CD1c-positive myeloid dendritic cell (primary cell): ENCODE results near the gene TWF2.
A peak's percentile ranks its signal among the peaks of the same experiment; 100 is the strongest.

ENCODE experiments used
- DNase-seq: peaks from one replicate; pipeline ENCODE4 v3.0.0-alpha.2; 2016; ENCODE audit errors: extremely low spot score

The TWF2 gene

DNA sequence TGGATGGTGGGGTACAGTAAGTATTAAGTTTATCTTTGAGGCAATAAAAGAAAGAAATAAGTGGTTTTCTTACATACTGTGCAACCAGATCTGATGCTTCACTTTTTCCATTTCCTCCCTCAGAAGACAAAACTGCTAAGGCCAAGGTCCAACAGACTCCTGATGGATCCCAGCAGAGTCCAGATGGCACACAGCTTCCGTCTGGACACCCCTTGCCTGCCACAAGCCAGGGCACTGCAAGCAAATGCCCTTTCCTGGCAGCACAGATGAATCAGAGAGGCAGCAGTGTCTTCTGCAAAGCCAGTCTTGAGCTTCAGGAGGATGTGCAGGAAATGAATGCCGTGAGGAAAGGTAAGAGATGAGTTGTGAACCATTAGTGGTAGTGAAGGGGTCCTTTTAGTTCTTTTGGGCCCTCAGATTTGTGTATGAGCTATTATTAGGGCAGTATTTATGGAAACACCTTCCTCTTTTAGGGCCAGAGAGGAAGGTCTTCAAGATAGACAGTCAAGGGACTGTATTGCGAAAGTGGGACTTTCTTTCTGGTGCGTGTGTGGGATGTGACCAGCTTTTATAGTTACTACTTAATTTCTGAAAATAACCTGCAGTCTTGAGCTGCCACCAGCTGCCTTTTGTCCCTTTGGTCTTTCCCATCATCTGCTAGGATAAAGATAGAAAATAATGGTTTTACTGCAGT, 36.4 kb downstream of the TWF2 start:
- peak; percentile 89 for DNase-seq

DNA sequence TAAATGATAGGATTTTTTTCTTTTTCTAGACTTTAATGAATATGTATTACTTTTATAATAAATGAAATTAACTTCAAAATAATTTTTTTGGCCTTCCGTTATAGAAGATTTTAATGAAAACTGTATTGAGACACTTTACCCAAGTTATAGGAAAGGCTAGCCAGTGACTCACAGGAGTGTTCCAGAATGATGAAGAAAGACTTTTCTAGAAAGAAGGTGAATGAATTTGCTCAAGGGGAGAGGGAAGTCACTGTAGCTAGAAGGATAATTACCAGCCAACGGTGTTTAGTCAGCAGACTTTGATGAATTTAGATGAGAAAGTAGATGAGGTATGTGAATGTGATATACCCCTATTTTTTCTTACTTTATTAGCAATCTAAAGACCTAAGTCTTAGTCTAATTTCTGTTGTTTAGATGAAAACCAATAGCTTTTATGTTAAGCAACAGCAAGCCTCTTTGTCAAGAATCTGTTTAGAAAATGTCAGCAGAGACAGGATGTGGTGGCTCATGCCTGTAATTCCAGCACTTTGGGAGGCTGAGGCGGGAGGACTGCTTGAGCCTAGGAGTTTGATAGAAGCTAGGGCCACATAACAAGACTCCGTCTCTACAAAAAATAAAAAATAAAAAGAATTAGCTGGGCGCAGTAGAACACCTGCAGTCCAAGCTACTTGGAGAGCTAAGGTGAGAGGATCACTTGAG, 37.8 kb downstream of the TWF2 start:
- peak; percentile 45 for DNase-seq

DNA sequence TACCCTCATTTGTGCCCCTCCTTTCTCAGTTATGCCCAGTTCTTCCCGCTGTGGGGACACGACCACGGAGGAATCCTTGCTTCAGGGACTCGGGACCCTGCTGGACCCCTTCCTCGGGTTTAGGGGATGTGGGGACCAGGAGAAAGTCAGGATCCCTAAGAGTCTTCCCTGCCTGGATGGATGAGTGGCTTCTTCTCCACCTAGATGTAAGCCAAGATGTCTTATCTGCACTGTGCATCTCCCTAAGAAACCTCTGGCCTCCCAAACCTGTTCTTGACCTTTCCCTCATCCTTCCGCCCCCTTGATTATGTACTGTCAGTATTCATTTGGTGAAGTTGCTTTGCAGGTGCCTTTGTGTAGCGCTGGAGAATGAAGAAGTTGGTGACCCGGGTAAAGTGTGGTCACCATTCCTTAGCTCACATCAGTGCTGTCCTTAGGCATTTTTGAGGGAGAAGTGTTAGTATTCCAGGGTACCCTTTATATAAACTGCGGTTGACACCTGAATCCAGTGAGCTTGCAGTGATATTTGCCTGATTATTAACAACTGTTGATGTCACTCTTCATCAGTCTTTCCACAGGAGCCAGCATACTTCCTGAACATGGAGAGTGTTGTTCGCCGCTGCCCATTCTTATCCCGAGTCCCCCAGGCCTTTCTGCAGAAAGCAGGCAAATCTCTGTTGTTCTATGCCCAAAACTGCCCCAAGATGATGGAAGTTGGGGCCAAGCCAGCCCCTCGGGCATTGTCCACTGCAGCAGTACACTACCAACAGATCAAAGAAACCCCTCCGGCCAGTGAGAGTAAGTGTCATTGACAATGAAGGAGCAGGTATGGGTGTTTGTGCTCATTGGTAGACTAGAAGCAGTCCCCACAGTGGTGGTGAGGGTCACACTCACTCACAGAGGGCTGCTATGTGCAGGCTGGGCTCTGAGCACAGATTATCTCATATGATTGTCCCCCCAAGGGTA, 40.0 kb downstream of the TWF2 start:
- no peak for DNase-seq

DNA sequence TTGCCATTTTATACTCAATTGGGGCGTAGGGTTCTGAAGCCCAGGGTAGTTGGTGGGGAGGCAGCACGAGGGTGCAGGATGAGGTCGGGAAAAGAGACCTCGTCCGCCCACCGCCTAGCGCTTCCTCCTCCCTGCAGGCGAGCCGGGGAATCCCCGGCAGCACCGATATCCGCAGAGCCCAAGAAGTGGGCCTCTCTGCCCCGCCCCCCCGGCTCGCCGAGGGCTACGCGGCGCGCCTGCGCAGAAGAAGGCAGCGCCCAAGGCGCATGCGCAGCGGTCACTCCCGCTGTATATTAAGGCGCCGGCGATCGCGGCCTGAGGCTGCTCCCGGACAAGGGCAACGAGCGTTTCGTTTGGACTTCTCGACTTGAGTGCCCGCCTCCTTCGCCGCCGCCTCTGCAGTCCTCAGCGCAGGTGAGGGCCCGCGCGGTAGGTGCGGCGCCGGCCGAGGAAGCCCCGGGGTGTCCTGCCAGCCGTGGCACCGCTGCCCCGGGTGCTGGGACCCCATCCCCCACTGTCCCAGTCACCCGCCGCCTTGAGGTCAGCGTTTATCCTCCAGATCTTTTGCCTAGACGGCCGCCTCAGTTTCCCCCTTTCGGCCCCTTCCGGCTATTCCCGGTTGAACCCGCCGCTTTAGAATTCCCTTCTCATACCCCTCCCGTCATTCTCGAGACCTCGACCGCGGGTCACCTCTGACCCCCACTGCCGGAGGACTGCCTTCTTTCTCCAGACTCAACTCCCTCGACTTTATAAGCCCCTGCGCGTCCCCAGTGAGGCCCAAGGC, 40.9 kb downstream of the TWF2 start, which contains the start of gene ALAS1:
ALAS1 (plus strand) TSS at position 319 of the 784 bp plus-strand sequence. CDS start 1,082 bp downstream, outside the sequence.
- peak; percentile 98 for DNase-seq

DNA sequence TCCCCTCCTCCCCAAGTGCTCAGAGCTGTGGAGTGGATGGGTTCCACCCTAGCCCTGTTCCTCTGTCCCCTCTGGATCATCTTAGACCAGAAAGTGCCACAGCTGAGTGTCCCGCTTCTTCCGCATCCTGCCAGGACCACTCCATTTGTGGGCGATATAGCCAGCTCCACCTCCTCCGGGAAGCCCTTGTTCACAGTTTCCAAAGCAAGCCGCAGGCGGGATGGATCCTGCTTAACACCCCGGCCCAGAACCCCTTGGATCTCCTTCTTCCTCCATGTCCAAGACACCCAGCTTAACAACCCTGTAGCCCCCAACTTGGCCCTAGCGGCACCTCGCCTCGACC, 41.5 kb downstream of the TWF2 start:
- no peak for DNase-seq

DNA sequence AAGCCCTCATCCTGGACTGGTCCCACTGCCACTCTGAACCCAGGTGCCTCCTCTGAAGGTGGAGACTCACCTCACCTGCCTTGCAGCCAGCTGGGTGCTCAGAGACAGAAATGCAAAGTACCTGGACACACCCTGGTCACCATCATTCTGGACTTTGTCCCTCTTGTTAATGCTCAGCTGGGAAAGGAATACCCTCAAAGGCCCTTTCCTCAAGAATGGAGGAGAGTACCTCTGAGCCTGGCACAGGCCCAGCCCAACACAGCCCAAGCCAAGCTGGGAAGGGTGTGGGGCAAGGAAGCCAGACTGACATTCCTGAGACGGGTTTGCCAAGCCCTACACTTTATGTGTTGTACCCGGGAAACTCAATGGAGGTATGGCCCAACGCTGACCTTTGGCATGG, 42.0 kb downstream of the TWF2 start:
- DNase-seq: no peak

DNA sequence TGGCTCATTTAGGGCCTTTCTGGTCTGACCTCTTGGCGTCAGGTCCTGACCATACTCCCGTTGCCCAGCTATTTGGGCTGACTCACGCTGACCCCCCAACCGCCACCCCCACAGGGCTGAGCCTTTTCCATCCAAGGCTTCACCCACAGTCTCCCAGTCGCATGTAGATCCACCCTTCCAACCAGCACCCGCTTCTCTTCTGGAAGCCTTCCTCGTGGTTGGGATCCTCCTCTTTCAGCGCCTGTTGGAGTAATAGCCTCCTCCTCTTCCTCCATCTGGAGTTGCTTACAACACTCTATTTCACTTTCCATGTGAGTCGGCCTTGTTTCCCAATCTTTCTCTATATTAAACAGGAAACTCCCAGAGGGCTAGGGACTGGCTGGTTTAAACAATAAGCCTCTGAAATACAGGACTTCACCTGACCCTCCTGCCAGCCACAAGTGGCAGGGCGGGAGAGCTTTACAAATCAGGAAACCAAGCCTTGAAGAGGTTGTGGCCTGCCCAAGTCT, 43.1 kb downstream of the TWF2 start:
- DNase-seq: peak; percentile 95

DNA sequence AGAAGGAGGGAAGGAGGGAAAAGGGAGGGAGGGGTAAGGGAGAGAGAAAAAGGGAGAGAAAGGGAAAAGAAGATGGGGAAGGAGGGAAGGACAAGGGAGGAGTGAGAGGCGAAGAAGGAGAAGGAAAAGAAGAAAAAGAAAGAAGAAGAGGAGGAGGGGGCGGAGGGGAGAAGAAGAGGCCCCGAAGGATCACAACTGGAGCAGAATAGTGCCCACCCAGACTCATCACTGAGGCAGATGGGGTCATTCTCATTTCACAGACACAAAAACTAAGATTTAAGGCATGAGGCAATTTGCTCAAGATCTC, 43.7 kb downstream of the TWF2 start:
- DNase-seq: no peak

DNA sequence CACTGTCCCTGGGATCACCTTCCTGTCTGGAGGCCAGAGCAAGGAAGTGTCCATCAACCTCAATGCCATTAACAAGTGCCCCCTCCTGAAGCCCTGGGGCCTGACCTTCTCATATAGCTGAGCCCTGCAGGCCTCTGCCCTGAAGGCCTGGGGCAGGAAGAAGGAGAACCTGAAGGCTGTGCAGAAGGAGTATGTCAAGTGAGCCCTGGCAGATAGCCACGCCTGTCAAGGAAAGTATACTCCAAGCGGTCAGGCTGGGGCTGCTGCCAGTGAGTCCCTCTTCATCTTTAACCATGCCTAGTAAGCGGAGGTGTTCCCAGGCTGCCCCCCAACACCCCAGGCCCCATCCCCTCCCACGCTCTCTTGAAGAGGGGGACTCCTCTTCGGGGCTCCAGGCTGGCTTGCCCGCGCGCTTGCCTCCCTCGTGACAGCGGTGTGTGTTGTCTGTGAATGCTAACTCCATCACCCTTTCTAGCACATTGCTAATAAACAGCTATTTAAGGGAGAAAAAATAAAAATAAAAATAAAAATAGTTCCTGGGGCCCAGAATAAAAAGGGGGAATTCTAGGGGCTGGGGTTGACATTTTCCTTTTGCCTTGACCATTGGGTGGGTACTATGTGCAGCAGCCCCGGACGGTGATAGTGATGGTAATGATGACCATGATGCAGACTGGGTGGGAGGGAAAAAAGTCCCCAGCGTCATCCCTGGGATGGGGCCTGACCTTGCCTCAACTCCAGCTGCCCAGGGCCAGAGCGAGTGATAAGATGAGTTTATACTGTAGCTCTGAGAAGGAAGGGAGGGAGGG, 44.3 kb downstream of the TWF2 start:
- DNase-seq: no peak

DNA sequence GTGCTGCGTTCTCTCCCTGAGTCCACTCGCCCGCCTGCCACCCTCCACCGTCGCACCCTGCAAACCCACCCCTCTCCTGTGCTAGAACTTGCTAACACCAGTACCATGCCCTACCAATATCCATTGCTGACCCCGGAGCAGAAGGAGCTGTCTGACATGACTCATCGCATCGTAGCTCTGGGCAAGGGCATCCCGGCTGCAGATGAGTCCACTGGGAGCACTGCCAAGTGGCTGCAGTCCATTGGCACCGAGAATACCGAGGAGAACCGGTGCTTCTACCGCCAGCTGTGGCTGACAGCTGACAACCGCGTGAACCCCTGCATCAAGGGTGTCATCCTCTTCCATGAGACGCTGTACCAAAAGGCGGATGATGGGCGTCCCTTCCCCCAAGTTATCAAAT, 45.9 kb downstream of the TWF2 start:
- DNase-seq: no peak

DNA sequence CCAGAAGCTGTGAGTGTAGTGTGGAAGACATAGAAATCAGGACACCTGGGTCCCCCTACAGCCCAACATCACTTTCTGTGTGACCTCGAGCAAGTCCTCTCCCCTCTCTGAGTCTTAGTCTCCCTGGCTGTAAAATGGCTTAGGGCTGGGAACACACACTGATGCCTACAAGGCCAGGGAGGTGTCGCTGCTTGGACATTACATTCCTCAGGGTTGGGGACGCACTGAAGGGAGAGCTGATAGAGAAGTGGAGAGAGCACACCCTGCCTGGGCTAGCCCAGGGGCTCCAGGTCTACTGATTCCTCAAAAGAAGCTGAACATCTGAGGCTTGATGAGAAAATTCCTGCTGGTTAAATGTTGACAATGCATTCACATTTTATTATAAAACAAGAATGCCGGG, 47.3 kb downstream of the TWF2 start:
- no peak for DNase-seq

DNA sequence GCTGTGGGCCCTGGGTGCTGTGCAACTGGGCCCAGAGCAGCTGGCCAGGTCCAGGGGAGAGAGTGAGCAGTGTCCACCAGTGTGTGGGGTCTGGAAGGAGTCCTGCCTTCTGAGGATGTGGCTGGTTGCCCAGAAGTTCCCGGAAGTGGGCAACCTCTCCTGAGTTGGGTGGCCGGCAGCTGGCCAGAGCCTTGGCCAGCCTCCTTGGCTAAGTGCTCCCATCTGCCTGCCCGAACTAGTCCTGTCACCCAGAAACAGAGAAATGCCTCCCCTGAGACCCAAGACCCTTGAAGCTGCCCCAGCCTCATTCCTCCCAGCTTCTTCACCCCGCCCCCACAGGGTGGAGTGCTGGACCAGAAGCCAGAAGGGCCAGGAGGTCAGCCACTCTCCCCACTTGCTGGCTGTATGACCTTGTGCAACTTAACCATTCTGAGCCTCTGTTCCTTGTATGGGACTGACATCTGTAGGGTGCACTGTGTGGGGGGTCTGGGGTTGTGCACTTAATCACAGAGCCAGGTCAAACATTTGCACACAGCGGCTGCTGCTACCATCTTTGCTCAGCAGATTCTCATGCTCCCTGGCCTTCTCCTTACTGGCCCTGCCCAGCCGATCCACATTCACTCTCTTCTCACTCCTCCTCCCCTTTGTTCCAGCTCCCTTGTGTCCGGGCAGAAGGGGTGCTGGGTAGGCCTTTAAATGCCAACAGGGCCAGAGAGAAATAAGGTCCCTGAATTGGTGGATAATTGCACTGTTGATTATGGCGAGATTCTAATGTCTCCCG, 48.5 kb downstream of the TWF2 start:
- DNase-seq: no peak

DNA sequence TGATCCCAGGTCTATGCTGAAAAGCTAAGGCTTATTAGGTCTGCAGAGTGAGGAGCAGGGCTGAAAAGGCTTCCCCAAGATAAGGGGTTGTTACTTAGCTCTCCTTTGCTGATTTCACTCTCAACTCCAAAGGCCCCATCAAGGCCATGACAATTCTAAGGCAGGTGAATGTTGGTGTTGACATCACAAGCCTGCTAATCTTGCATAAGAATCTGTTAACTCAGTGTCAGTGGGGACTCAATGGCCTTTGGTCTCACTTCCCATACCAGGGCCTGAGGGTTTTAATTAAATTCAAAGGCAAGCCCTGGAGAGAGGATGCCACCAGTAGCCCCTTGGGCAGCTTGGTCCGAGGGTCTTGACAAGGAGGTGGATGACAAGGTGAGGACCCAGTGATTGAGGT, 50.4 kb downstream of the TWF2 start:
- peak; percentile 51 for DNase-seq

DNA sequence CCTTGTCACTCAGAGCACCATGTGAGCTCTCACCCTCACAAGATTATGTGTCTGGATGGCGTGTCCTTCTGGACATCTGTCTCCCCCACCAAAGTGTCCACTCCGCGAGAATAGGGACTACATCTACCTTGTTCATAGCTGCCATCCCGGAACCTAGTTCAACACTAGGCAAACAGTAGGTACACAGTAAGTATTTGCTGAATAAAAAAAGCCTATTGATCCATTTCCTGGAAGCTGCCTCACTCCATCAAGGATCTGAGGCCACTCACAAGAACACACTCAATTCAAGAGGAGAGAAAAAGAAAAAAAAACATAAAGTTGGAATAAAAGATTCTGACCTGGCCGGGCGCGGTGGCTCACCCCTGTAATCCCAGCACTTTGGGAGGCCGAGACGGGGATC, 52.2 kb downstream of the TWF2 start:
- DNase-seq: no peak

DNA sequence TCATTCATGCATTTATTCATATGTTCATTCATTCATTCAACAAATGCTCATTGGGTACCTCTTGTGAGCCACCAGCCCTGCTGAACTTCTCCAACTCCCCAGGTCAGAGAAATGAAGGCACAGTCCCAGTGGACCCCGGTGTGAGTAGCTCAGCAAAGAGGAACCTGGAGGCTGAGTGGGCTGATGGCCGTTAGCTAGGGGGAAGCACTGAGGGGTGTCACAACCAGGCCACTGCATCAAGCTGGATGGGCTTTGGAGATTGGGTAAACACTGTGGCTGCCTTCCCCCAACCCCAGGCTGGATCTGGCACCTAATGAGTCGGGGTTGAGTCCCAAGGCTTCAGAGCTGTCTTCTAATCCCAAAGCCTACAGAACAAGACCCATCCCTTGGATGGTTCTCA, 53.1 kb downstream of the TWF2 start:
- DNase-seq: peak; percentile 81

DNA sequence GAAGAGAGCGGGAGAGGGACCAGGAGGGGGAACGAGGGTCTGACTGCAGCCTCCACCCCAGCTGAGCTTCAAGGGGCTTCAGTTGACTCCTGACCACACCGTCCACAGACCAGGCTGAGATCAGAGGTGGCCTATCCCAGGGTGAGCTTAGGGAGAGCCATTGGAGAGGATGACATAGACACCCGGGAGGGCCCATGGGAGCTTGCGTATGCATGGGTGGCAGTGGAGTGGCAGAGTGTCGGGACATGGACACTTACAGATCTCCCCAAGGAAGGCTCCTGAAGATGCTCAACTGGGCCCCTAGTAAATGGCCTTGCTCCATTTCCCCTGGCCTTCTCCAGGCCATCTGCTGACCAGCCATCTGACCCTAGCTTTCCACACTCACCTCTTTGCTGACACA, 53.6 kb downstream of the TWF2 start:
- DNase-seq: no peak

DNA sequence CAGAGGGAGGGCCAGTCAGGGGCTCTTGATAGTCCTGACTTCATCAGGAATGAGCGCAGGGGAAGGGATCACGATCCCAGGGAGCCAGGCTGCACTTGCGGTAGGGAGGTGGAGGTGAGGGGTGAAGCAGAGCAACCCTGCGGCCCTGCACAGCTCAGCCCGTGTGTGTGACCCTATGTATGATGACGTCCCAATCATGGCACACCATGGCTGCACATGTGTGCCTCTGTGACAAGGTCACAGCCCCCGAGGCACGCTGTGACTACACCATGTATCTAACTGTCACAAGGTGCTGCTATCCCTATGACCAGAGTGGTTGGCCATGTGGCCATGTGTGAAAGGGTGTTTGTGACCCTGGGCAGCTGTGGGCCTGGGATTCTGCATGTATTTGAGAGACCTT, 54.3 kb downstream of the TWF2 start:
- DNase-seq: no peak

DNA sequence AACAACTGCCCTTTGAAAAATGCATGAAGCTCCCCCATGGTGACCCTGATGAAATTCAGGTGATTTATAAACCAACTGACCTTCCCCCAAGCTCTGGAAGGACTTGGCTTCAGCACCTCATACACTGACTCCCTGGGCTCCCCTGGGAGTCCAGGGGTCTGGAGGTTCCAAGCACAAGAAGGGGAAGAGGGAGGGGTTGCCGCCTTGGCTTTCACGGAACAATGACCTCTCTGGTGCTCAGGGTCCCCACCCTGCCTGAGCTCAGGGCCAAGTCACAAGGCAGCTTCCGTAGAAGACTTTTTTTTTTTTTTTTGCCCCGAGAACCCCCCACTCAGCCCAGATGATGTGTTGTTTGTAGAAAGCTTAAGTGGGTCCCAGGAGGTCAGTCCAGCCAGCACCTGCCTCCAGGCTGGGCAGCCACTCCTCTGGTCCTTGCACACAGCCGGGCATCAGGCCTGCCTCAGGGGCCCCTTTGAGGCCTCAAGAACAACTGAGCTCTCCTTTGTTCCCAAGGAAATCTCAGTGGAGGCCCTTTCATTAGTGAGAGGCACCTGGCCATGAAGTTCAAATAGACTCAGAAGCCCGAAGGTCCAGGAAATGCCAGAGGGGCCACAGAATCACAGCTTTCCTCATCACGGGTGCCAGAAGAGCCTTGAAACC, 55.0 kb downstream of the TWF2 start:
- DNase-seq: no peak

DNA sequence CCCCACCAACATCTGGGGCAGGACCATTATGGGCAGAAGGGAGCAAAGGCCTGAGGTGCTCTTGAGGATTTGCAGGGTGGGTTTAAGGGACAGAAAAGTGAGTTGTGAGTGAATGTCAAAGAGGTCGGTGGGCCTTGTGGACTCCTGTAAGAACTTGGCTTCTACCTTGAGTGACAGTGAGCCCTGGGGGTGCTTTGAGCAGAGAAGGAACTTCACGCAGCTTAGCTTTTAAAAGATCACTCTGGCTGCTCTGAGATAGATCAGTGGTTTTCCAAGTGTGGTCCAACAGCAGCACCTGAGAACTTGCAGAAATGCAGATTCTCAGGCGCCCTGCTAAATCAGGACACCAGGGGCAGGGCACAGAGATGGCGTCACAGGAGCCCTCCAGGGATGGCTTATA, 56.3 kb downstream of the TWF2 start:
- DNase-seq: no peak

DNA sequence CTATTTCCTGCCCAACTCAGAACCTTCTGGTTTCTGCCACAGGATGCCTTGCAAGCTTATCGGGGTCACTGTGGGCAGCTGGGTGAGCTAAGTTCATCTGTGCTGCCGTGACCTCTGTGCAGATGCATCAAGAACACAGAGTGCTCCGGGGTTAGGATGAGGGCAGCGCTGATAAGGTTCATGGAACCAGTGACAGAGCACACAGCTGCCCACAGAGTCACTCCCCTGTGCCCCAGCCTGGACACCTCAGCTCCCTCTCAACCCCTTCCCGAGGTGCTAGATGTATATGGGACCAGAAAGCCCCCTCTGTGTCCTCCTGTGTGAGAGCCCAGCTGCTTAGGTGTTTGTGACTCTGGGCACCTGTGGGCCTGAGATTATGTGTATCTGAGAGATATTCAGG, 56.8 kb downstream of the TWF2 start:
- no peak for DNase-seq
